SK-N-SH treated with all-trans-retinoic acid at 6 μM for 48 hours (cell line): ENCODE data around the gene TYK2.

Experiments used
- CSDC2 ChIP-seq: fragments of 250-450 bp; sonication (Bioruptor Pico); IDR thresholded peaks from 2 replicates; pipeline ENCODE4 v1.5.0; 2020; ENCODE audit warnings: mild to moderate bottlenecking, moderate library complexity
- OSR1 ChIP-seq: fragments of 250-450 bp; sonication (Bioruptor Pico); IDR thresholded peaks from 2 replicates; pipeline ENCODE4 v1.8.0; 2022; ENCODE audit warnings: moderate library complexity, mild to moderate bottlenecking, inconsistent platforms
- RARB ChIP-seq: fragments of 250-450 bp; sonication (Bioruptor Pico); IDR thresholded peaks from 2 replicates; pipeline ENCODE4 v1.8.0; 2021; ENCODE audit warnings: mild to moderate bottlenecking, moderate library complexity
- ZFP30 ChIP-seq: fragments of 450-650 bp; formaldehyde crosslinking; IDR thresholded peaks from 2 replicates; pipeline ENCODE4 v1.5.0; 2022; ENCODE audit warnings: mild to moderate bottlenecking, moderate library complexity
- ZNF70 ChIP-seq: fragments of 450-650 bp; formaldehyde crosslinking; IDR thresholded peaks from 2 replicates; pipeline ENCODE4 v1.5.0; 2020; ENCODE audit warnings: mild to moderate bottlenecking, moderate library complexity
- ZNF8 ChIP-seq: fragments of 450-650 bp; formaldehyde crosslinking; IDR thresholded peaks from 2 replicates; pipeline ENCODE4 v1.5.0; 2020; ENCODE audit warnings: mild to moderate bottlenecking, moderate library complexity

DNA sequence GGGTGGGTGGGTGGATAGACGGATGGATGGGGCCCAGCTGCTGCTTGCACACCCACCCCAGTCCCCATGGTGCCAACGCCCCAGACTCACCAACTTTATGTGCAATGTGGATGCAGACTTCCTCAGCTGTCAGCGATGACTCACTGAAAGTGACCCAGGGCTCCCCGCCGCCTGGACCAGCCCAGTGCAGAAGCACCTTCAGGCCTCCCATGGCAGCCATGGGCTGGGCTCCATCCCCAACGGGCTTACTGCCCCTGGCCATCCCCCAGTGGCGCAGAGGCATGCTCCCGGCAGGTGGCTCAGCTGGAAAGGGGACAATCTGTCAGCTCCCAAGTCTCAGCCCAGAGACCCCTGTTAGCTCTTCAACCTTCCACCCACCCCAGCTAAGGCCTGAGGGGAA, 2.2 kb downstream of the TYK2 start:
- TF ChIP-seq RARB (CRISPR knock-in tag) (no peak), OSR1 (CRISPR knock-in tag) (no peak), ZFP30 (no peak), ZNF70 (CRISPR knock-in tag) (no peak), CSDC2 (CRISPR knock-in tag) (no peak), ZNF8 (CRISPR knock-in tag) (no peak)
